AG04450 (cell line): ENCODE results near the gene DHFR2. TPM values are rescaled to one million over a fixed set of nuclear protein-coding genes. Genes with fewer than 3 reads are reported as not detected.
"Not testable (repeated sequence)": the region's sequence is repeated elsewhere in the genome, so short reads cannot be mapped to it uniquely, and the experiment has no call there.

Experiments
- CTCF ChIA-PET: fragments of 300-600, 350-600 bp; formaldehyde crosslinking; extraction: SDS; loops from one replicate; lab custom pipeline; 2022; ENCODE audit warnings: antibody characterized with exemption, inconsistent platforms; lab: Charles Lee
- POLR2A ChIA-PET: fragments of 350-600 bp; formaldehyde crosslinking; extraction: SDS; loops from one replicate; lab custom pipeline; 2021; ENCODE audit warnings: antibody characterized with exemption, inconsistent platforms; lab: Yijun Ruan, JAX
- DNase-seq: peaks from one replicate; pipeline ENCODE4 v3.0.0-alpha.2; 2011; ENCODE audit warnings: low read depth, low spot score
- H3K27ac ChIP-seq: one replicate; pipeline ENCODE4 v1.5.1; 2012; ENCODE audit warnings: low read depth, low read length, control low read depth
- H3K27me3 ChIP-seq: one replicate; pipeline ENCODE4 v1.6.0; 2012; ENCODE audit warnings: low read length; ENCODE audit not compliant: control insufficient read depth, insufficient read depth
- H3K4me3 ChIP-seq: 2 replicates; pipeline ENCODE4 v1.5.1; 2011; ENCODE audit warnings: mild to moderate bottlenecking, low read depth, low read length, control low read depth
- H3K9me3 ChIP-seq: 2 replicates; pipeline ENCODE4 v1.5.1; 2012; ENCODE audit warnings: low read length; ENCODE audit not compliant: control insufficient read depth, insufficient read depth
- CTCF ChIP-seq: IDR thresholded peaks from 2 replicates; pipeline ENCODE4 v1.5.1; 2011; ENCODE audit warnings: low read depth, low read length, control low read depth, inconsistent platforms
- polyA plus RNA-seq: library from polyadenylated mRNA; depleted of rRNA; stranded (reverse); fragments of >200 nt; gene quantifications from 2 replicates; pipeline ENCODE4 v1.2.3, GENCODE V29; 2011

Gene DHFR2
- polyA plus RNA-seq, 1 experiment, result 4.0 TPM

GRCh38 chr3:94063496-94064119, 892 bp upstream of the DHFR2 start:
- peak overlapping the region; percentile 87 for H3K4me3 ChIP-seq
- DNase-seq, result no peak
- TF ChIP-seq CTCF, result no peak
- H3K9me3 ChIP-seq, result no peaks in the 10 kb centered on the region
- H3K27me3 ChIP-seq, result no peaks in the 10 kb centered on the region
- H3K27ac ChIP-seq, result peak overlapping the region; percentile 99
- ChIA-PET POLR2A (interaction anchor here (0.5 to 1.8 kb wide), 4 partner anchors 14 to 90 kb away, joined by 3 to 10 read pairs (median 7); partner anchors contain the start of genes ARL13B and PROS1), CTCF (interaction anchor here (1.1 to 2.4 kb wide), 4 partner anchors 26 to 61 kb away, joined by 3 to 14 read pairs (median 9); no protein-coding TSS in a partner anchor)

GRCh38 chr3:94061297-94061696, 1.4 kb downstream of the DHFR2 start:
- no peak overlapping the region for H3K27ac ChIP-seq
- H3K27me3 ChIP-seq, result no peaks in the 10 kb centered on the region
- no peak for DNase-seq
- H3K4me3 ChIP-seq, result no peak overlapping the region
- POLR2A ChIA-PET, result no interaction called here
- CTCF ChIA-PET, result interaction anchor here (0.6 to 2.4 kb wide), 2 partner anchors 8 to 58 kb away, joined by 5 to 12 read pairs; no protein-coding TSS in a partner anchor
- H3K9me3 ChIP-seq, result no peaks in the 10 kb centered on the region
- no peak for TF ChIP-seq CTCF

GRCh38 chr3:94050546-94050945, 12.2 kb downstream of the DHFR2 start:
- no peak for DNase-seq
- Histone ChIP-seq H3K27ac (no peak overlapping the region), H3K9me3 (no peaks in the 10 kb centered on the region), H3K4me3 (no peak overlapping the region), H3K27me3 (no peaks in the 10 kb centered on the region)
- POLR2A ChIA-PET, result no interaction called here
- TF ChIP-seq CTCF, result no peak
- CTCF ChIA-PET, result interaction anchor here (0.7 to 3.1 kb wide), 5 partner anchors 13 to 52 kb away, joined by 4 to 9 read pairs (median 5); no protein-coding TSS in a partner anchor

- POLR2A ChIA-PET, result interaction anchor here (0.7 kb wide), 1 partner anchor 14 kb away, joined by 7 read pairs; no protein-coding TSS in a partner anchor
- peaks cover 5% of the 10 kb centered on the region for H3K9me3 ChIP-seq
- H3K27ac ChIP-seq, result no peak overlapping the region
- TF ChIP-seq CTCF, result no peak
- no peak overlapping the region for H3K4me3 ChIP-seq
- DNase-seq, result no peak
- CTCF ChIA-PET, result interaction anchor here (0.6 to 3.1 kb wide), 2 partner anchors 12 to 1009 kb away, joined by 3 to 9 read pairs; no protein-coding TSS in a partner anchor
- no peaks in the 10 kb centered on the region for H3K27me3 ChIP-seq
Measured at GRCh38 chr3:94049267-94049666, 13.4 kb downstream of the DHFR2 start.

GRCh38 chr3:94046533-94046932, 16.2 kb downstream of the DHFR2 start:
- no peak for TF ChIP-seq CTCF
- H3K27ac ChIP-seq, result no peak overlapping the region
- ChIA-PET CTCF (no interaction called here), POLR2A (no interaction called here)
- no peak for DNase-seq
- H3K27me3 ChIP-seq, result no peaks in the 10 kb centered on the region
- H3K9me3 ChIP-seq, result peaks cover 12% of the 10 kb centered on the region
- H3K4me3 ChIP-seq, result no peak overlapping the region

- DNase-seq, H3K27ac ChIP-seq, H3K4me3 ChIP-seq, H3K27me3 ChIP-seq, CTCF ChIA-PET, POLR2A ChIA-PET: not testable (repeated sequence)
- H3K9me3 ChIP-seq, result peaks cover 12% of the 10 kb centered on the region
Measured at GRCh38 chr3:94044100-94044936, 18.4 kb downstream of the DHFR2 start.
